A673 (cell line): Measurements from ENCODE around the gene NELL1.

Source experiments
- EZH2 ChIP-seq: fragments of 200-600 bp; sonication (generic); IDR thresholded peaks from 2 replicates; pipeline ENCODE4 v1.6.1; 2017; ENCODE audit warnings: borderline replicate concordance, low read depth, mild to moderate bottlenecking, mixed read lengths, antibody characterized with exemption, low read length; ENCODE audit not compliant: poor library complexity, severe bottlenecking
- TF ChIP-seq, protein P1 (sequence below): fragments of 300-800, 200-600 bp; sonication (generic); conservative IDR thresholded peaks from 2 replicates; pipeline ENCODE4 v1.5.1; 2017; ENCODE audit warnings: low read depth, mild to moderate bottlenecking, antibody characterized with exemption, low read length, moderate library complexity, mixed read lengths

DNA sequence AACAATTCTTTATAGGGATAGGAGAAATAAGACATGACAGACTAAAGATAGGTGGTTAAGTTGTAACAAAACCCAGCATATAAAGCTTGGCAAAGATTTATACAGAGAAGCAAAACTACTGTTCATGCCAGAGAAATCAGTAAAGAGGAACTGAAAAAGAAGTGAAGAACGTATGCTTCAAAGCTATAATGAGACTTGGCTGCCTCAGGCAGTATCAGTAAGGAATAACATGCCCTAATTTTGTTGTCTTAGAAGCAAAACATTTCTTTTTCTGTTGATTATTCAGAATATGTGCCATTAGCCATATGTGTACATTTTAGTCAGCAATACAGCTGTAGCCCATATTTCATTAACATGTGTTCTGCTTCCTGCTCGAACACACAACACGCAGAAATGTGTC is 403.2 kb downstream of the NELL1 start:
- TF ChIP-seq, protein P1, sequence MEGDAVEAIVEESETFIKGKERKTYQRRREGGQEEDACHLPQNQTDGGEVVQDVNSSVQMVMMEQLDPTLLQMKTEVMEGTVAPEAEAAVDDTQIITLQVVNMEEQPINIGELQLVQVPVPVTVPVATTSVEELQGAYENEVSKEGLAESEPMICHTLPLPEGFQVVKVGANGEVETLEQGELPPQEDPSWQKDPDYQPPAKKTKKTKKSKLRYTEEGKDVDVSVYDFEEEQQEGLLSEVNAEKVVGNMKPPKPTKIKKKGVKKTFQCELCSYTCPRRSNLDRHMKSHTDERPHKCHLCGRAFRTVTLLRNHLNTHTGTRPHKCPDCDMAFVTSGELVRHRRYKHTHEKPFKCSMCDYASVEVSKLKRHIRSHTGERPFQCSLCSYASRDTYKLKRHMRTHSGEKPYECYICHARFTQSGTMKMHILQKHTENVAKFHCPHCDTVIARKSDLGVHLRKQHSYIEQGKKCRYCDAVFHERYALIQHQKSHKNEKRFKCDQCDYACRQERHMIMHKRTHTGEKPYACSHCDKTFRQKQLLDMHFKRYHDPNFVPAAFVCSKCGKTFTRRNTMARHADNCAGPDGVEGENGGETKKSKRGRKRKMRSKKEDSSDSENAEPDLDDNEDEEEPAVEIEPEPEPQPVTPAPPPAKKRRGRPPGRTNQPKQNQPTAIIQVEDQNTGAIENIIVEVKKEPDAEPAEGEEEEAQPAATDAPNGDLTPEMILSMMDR, result no peak
- TF ChIP-seq EZH2, result no peak
